Measurements from ENCODE around the gene COL1A2. TPM values are rescaled to one million over a fixed set of nuclear protein-coding genes. Genes with fewer than 3 reads are reported as not detected.

Gene COL1A2
- total and polyA plus RNA-seq, 2 of the 8 experiments (the other 6 are each of a cell fraction or from before 2014, with no cell fraction given), result 45.2 to 87.2 TPM

DNA sequence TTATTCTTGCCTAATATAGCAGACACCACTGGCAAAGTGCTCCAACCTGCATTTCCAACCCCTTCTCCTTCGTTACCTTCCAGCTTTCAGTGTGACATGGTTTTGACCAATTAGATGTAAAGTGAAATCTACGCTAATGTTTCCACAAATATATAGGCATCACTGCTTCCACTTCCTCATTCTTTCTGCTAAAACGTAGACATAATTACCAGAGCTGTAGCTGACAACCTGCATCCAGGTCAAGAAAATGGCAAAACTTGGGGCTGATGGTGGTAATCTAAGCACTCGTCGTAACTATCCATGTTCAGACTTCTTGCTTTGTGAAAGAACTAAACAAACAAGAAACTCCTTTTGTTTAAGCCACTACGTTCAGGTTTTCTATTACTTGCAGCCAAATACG is 41.8 kb upstream of the COL1A2 start:
- Histone ChIP-seq H2BK15ac (ENCODE audit: low read length) (no peak overlapping the region), H3K4me3 (ENCODE audit: extremely low read depth in 1 of 4, insufficient read depth in 2 of 4, low read depth in 3 of 4, low read length in 4 of 4) (no peak overlapping the region), H4K8ac (ENCODE audit: extremely low read depth, insufficient read depth, low read length) (no peak overlapping the region), H3K79me2 (ENCODE audit: control insufficient read depth in 1 of 2, insufficient read depth in 2 of 2, low read length in 2 of 2) (no peaks in the 10 kb centered on the region), H3K9me3 (ENCODE audit: insufficient read depth in 2 of 2, low read depth in 1 of 2, low read length in 1 of 2) (no peaks in the 10 kb centered on the region), H3K23ac (ENCODE audit: insufficient read length) (no peak overlapping the region), H2BK20ac (ENCODE audit: low read length) (no peak overlapping the region), H3K14ac (ENCODE audit: insufficient read length) (no peak overlapping the region), H2BK12ac (ENCODE audit: low read depth, low read length) (no peak overlapping the region), H3K18ac (ENCODE audit: extremely low read depth, low read length) (no peak overlapping the region), H3K4me2 (ENCODE audit: insufficient read depth in 1 of 2, low read depth in 2 of 2, low read length in 2 of 2) (no peak overlapping the region), H4K5ac (ENCODE audit: insufficient read length, low read depth, low read length) (no peak overlapping the region), H2AFZ (ENCODE audit: low read length) (no peak overlapping the region), H3K27ac (ENCODE audit: low read depth, low read length) (no peak overlapping the region), H3K79me1 (ENCODE audit: low read depth, low read length) (no peaks in the 10 kb centered on the region), H3K56ac (replicated peaks; ENCODE audit: insufficient read length, low read depth, low read length) (no peak overlapping the region), H3K27me3 (replicated peaks in 1 of 4; ENCODE audit: control insufficient read depth in 3 of 4, extremely low read depth in 1 of 4, insufficient read depth in 3 of 4, low read length in 3 of 4) (no peaks in the 10 kb centered on the region), H3K9ac (replicated peaks in 1 of 4; ENCODE audit: extremely low read depth in 1 of 4, low read depth in 3 of 4, low read length in 3 of 4) (no peak overlapping the region), H3K36me3 (ENCODE audit: control insufficient read depth in 2 of 4, insufficient read depth in 4 of 4, low read length in 3 of 4) (no peaks in the 10 kb centered on the region), H2BK120ac (replicated peaks; ENCODE audit: low read depth, low read length) (no peak overlapping the region), H4K20me1 (replicated peaks in 1 of 2; ENCODE audit: control insufficient read depth in 1 of 2, insufficient read depth in 2 of 2, low read length in 2 of 2) (no peaks in the 10 kb centered on the region), H3K4me1 (replicated peaks in 1 of 4; ENCODE audit: control insufficient read depth in 3 of 4, insufficient read depth in 4 of 4, low read length in 3 of 4) (peaks cover 0 to under 1% (median 0%) of the 10 kb centered on the region in 4 experiments; a peak in 1 of 7 replicates), H4K91ac (replicated peaks; ENCODE audit: insufficient read length, low read length) (no peak overlapping the region), H3K4ac (replicated peaks; ENCODE audit: insufficient read length, low read depth, low read length) (no peak overlapping the region), H2BK5ac (ENCODE audit: low read depth, low read length) (no peak overlapping the region), H3K23me2 (ENCODE audit: low read depth, low read length) (no peaks in the 10 kb centered on the region), H2AK5ac (ENCODE audit: low read depth, low read length) (no peak overlapping the region)
- 90% methylated on average over 7 of the region's 7 CpGs; no CpG with 5 or more reads in 1 of the 2 experiments for WGBS, 2 experiments (ENCODE audit: extremely low coverage in 1 of 2, insufficient coverage in 1 of 2, insufficient read length in 1 of 2, insufficient replicate concordance in 2 of 2, low coverage in 1 of 2, low lambda C conversion rate in 2 of 2, missing lambda C conversion rate in 1 of 2)
- FAIRE-seq, result no peak
- POLR2A ChIA-PET (ENCODE audit: partially characterized antibody), result no interaction called here
- CTCF ChIA-PET (ENCODE audit: partially characterized antibody), result interaction anchor here (0.6 to 1.6 kb wide), 2 partner anchors 42 to 769 kb away, joined by 3 to 7 read pairs; partner anchors contain the start of gene COL1A2
- no peak for DNase-seq (ENCODE audit: low read depth in 1 of 2, low spot score in 2 of 2)
- TF ChIP-seq CREB1 (IDR thresholded peaks at IDR 0.05), result no peak
- no peak for TF ChIP-seq SAP30 (IDR thresholded peaks at IDR 0.05; ENCODE audit: insufficient read depth, insufficient replicate concordance, low read length)
- TF ChIP-seq, protein P1, sequence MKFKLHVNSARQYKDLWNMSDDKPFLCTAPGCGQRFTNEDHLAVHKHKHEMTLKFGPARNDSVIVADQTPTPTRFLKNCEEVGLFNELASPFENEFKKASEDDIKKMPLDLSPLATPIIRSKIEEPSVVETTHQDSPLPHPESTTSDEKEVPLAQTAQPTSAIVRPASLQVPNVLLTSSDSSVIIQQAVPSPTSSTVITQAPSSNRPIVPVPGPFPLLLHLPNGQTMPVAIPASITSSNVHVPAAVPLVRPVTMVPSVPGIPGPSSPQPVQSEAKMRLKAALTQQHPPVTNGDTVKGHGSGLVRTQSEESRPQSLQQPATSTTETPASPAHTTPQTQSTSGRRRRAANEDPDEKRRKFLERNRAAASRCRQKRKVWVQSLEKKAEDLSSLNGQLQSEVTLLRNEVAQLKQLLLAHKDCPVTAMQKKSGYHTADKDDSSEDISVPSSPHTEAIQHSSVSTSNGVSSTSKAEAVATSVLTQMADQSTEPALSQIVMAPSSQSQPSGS (IDR thresholded peaks at IDR 0.05; ENCODE audit: low read length), result no peak
- TF ChIP-seq EGR1 (IDR thresholded peaks at IDR 0.05; ENCODE audit: borderline replicate concordance, low read depth, low read length), result no peak
- TF ChIP-seq KDM1A (IDR thresholded peaks at IDR 0.05; ENCODE audit: borderline replicate concordance, low read length), result no peak
- TF ChIP-seq, protein P2, sequence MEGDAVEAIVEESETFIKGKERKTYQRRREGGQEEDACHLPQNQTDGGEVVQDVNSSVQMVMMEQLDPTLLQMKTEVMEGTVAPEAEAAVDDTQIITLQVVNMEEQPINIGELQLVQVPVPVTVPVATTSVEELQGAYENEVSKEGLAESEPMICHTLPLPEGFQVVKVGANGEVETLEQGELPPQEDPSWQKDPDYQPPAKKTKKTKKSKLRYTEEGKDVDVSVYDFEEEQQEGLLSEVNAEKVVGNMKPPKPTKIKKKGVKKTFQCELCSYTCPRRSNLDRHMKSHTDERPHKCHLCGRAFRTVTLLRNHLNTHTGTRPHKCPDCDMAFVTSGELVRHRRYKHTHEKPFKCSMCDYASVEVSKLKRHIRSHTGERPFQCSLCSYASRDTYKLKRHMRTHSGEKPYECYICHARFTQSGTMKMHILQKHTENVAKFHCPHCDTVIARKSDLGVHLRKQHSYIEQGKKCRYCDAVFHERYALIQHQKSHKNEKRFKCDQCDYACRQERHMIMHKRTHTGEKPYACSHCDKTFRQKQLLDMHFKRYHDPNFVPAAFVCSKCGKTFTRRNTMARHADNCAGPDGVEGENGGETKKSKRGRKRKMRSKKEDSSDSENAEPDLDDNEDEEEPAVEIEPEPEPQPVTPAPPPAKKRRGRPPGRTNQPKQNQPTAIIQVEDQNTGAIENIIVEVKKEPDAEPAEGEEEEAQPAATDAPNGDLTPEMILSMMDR (IDR thresholded peaks at IDR 0.05; ENCODE audit: control extremely low read depth in 1 of 3, insufficient read depth in 1 of 3, low read depth in 1 of 3, low read length in 3 of 3), result no peak
- TF ChIP-seq JUND (IDR thresholded peaks at IDR 0.05; ENCODE audit: low read length), result no peak
- TF ChIP-seq TAF7 (optimal IDR thresholded peaks at IDR 0.05; ENCODE audit: borderline replicate concordance, low read depth, low read length), result no peak
- no peak for TF ChIP-seq CBX8 (IDR thresholded peaks at IDR 0.05; ENCODE audit: borderline replicate concordance, low read depth, low read length)
